ENCODE measurements around the gene SIGLEC12. TPM values are rescaled to one million over a fixed set of nuclear protein-coding genes. Genes with fewer than 3 reads are reported as not detected.

The SIGLEC12 gene
- polyA plus RNA-seq (ENCODE audit: insufficient read length in 12 of 12): under 1 TPM in 7 of 12 donors, not detected in 5; 0.12 to 0.43 (median 0.15) TPM
- long read RNA-seq, donor 1: 0 reads
- long read RNA-seq, donor 2: 0 reads
- long read RNA-seq, donor 3: 0 reads
- long read RNA-seq, donor 4: 0 reads
- long read RNA-seq, donor 5: 0 reads
- long read RNA-seq, donor 6: 0 reads
- long read RNA-seq, donor 7: 0 reads
- long read RNA-seq, donor 8: 0 reads
- long read RNA-seq, donor 9: 0 reads
- long read RNA-seq, donor 10: 0 reads
- long read RNA-seq, donor 11: 0 reads

DNA sequence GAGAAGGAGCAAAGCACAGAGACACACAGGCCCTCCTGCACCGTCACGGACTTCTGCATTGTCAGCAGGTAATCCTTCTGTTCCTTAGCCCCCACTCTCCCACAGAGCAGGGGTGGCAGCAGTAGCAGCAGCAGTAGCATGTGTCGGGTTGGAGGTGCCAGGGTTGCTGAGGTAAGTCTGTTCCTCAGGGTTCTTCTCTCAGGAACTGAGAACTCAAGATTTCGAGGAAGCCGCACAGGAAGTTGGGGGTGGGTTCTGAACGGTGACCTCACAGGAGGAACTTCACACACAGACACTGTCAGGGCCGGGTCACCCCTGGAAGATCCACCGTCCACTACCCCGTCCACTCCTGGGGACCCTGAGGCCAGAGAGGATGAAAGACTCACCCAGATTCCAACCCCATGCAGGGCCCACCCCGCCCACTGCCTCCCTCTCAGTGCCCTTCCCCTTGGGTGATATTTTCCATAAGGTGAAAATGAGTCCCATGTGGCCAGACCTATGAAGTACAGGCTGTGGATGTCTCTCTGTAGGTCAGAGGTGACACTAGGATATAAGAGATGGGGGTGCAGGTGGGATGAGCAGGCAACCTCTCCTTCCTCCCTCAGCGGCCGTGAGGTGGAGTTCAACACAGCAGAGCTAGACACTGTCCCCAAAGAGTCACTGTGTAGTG, at the start of gene SIGLEC12:
TSS of gene SIGLEC12 (minus strand) at position 207 of the 670 bp plus-strand sequence. CDS start at position 140, 67 bp downstream.
- DNase-seq: peak; percentile 10

DNA sequence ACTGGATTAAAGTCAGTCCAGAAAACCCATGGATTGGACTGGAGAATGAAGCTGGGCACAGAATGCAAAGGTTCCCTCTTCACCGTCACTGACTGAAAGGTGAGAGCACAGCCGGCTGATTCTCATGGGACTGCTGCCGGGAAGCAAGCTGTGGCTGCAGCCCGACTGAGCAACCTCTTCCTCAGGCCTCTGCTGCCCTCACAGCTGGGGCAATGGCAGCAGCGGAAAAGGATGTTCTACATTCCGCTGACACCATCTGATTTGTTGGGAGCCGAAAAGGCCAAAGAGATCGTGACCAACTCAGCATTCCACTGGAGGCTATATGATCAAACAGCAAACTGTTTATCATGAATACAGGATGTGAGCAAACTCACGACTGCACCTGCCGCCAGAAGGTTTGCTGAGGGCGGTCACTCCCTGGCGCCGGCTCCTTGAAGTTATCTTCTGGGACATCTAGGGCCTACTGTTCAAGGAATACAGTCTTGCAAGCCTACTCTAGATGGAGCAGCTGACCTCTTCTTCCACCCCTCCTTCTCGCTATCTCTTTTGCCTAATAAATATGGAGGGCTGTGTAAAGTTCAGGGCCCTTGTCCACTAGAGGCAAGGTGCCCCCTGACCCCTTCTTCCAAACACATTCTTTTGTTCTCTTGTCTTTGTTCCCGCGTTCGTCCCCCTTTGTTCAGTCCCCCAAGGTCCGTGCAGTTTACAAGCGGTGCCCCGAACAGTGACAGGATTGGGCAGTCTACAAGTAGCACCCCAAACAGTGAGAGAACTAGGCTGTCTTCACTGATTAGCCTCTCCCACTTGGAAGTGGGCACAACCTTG, 49.5 kb upstream of the SIGLEC12 start:
- DNase-seq: no peak

GRCh38 chr19:51549533-51550324, 48.1 kb upstream of the SIGLEC12 start:
- no peak for DNase-seq

- DNase-seq: no peak
Measured at GRCh38 chr19:51548891-51549305, 47.3 kb upstream of the SIGLEC12 start.

DNA sequence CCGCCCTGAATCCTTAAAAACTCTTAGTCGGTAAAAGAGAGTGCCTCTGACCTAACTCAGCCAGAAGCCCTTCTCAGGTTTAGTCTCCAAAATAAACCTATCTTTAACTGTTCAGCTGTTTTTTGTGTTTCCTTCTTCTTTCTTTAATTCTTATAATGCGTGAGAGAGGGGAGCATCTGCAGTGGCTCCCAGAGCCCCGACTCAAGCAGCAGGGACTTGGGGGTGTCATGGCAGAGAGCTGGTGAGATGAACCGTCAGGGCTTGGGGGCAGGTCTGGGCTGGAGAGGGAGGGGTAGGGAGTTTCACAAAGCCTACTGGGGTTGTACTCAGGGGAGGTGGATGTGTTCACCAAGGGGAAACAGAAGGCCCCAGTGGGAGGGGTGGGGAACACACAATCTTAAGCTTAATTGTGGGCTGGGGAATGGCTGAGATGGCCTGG, 46.6 kb upstream of the SIGLEC12 start:
- no peak for DNase-seq

GRCh38 chr19:51547397-51548212, 46.0 kb upstream of the SIGLEC12 start:
- no peak for DNase-seq

GRCh38 chr19:51546650-51547396, 45.2 kb upstream of the SIGLEC12 start:
- DNase-seq: no peak

- no peak for DNase-seq
Measured at GRCh38 chr19:51546107-51546649, 44.6 kb upstream of the SIGLEC12 start.

GRCh38 chr19:51544038-51544437, 42.4 kb upstream of the SIGLEC12 start:
- no peak for DNase-seq

GRCh38 chr19:51542699-51543098, 41.1 kb upstream of the SIGLEC12 start:
- DNase-seq: no peak

DNA sequence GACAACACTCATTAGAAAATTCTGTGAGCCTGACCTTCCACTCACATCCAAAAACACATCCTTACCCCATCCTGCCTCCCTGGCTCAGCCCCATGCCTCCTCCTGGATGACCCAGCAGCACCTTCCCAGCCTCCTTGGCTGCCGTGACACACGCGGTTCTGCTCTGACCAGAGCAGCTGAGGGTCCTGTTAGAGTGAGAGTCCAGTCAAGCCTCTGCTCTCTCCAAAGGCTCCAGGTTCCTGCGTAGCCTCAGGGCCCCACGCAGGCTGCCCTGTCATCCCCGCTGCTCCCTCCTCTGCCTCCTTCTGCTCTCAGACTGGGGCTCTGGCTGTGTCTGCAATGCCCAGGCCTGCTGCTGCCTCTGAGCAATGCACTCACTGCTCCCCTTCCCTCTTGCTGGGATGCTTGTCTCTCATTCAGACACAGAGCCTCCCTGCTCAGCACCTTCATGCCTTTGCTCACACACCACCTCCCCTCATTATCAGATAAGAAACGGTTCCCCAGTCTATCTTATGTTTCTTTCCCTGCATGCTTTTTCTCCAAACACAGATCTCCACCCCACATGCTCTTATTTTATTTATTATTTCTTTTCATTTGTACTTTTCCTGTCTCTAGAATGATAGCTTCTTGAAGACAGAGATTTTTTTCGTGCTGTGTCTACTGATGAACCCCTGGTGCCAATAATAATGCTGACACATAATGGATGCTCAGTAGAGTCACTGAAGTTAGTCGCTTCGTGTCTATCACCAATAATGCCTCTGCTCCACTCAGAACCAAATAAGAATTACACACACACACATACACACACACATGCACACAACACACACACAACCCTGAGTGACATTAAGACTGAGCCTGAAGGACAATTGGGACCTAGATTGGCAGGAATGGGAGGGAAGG, 40.1 kb upstream of the SIGLEC12 start:
- no peak for DNase-seq

DNA sequence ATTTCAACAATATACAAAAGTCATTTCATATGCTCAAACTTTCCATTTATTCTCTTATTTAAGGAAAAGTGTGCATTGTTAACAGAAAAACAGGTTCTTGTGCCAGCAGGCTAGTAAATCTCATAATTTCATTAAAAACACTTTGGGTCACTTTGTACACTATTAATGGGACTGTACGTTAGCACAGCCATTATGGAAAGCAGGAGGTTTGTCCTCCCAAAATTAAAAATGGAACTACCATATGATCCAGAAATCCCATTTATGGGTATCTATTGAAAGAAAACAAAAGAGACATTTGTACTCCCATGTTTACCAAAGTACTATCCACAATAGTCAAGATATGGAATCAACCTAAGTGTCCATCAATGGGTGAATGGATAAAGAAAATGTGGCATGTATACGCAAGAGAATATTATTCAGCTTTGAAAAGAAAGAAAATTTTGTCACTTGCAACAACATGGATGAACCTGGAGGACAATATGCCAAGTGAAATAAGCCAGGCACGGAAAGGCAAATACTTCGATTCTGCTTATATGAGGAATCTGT, 38.3 kb upstream of the SIGLEC12 start:
- DNase-seq: no peak

DNA sequence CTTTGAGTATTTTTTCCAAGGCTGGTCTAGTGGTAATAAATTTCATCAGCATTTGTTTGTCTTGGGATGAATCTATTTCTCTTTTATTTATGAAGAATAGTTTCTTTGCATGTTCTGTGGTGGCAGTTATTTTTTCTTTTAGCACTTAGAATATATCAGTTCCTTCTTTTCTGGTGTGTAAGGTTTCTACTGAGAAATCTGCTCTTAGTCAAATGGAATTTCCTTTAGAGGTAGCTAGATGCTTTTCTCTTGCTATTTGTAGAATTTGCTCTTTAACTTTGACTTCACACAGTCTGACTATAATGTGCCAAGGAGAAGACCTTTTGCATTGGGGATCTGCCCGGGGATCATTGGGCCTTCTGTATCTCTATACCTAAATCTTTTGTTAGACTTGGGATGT, 33.9 kb upstream of the SIGLEC12 start:
- DNase-seq: no peak

GRCh38 chr19:51531349-51532315, 30.0 kb upstream of the SIGLEC12 start, which contains the start of gene SIGLEC6:
Gene SIGLEC6, minus strand, starts transcription at chr19:51531670. Its CDS starts 22 bp downstream, at chr19:51531648.
- DNase-seq: peak; percentile 27

DNA sequence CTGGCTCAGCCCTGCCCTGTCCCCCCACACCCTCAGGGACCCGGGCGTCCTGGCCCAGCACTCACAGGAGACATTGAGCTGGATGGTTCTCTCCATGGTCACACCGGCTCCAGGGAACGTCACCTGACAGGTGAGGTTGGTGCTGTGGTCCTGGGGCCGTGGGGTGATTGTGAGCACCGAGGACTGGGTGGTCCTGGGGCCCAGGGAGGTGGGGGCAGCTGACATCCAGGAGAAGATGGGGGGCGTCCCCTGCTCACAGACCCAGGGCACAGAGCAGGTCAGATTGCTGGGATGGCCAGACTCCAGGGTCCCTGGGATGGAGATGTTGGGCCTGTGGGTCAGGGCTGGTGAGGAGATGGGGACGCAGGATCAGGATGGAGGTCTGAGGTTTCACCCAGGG, 29.0 kb upstream of the SIGLEC12 start:
- no peak for DNase-seq

DNA sequence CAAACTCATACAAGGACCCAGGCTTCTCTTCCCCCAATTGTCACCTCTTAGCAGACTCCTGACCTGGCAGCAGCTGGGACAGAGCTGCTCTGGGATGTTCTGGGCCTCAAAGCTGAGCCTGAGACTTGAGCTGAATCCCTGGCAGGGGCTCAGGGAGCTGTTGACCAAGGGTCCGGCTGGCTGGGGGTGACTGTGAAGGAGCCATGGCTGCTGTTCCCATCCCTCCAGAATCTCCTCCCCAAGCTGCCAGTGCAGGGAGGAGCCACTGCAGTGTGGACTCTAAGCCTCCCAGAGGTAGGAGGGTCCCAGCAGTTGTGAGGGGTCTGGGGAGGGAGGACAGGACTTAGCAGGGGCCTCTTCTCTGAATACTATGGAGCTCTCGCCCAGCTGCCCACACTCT, 27.7 kb upstream of the SIGLEC12 start:
- no peak for DNase-seq

DNA sequence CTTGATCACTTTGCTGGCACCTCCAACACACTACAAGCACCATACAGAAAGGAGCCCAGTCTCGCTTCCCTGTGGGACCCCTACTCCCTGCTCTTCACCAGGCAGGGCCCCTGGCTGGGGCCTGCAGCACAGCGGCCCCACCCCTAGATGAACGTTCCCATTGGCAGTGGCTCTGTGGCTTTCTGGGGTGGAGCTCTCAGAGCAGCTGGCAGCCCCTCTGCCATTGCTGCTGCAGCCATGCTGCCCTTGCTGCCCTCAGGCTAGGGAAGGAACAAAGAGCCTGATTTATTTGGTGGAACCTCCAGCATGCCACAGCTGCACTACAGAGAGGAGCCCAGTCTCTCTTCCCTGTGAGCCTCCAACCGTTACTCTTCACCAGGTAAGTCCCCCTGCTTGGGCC, 24.1 kb upstream of the SIGLEC12 start:
- DNase-seq: no peak
